ENCODE measurements around the gene PADI2. TPM values are rescaled to one million over a fixed set of nuclear protein-coding genes. Genes with fewer than 3 reads are reported as not detected.
"Not testable (repeated sequence)": the region's sequence is repeated elsewhere in the genome, so short reads cannot be mapped to it uniquely, and the experiment has no call there.

Gene PADI2
- total RNA-seq, 1 donor from 2014 or later, result 15.2 TPM

DNA sequence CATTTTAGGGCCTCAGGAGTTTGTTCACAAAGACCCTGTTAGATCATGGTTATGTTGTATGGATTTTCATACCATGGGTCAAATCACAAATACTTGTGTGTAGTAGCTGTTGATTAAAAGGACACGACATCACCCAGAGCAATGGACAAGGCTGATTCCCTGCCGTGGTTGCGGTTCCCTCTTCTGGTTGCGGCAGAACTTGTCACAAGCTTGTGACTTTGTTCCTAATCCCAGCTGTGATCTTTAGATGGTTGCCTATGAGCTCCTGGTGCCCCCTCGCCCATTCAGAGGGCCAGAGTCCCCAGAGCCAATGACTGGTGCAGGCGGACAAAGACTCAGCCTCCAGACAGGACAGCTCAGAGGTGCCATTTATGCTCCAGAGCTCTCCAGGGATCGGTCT, 53.6 kb downstream of the PADI2 start:
- DNase-seq (ENCODE audit: low read depth), result no peak
- H3K4me3 ChIP-seq (ENCODE audit: low read depth, low read length), result no peak overlapping the region
- TF ChIP-seq, protein P1, sequence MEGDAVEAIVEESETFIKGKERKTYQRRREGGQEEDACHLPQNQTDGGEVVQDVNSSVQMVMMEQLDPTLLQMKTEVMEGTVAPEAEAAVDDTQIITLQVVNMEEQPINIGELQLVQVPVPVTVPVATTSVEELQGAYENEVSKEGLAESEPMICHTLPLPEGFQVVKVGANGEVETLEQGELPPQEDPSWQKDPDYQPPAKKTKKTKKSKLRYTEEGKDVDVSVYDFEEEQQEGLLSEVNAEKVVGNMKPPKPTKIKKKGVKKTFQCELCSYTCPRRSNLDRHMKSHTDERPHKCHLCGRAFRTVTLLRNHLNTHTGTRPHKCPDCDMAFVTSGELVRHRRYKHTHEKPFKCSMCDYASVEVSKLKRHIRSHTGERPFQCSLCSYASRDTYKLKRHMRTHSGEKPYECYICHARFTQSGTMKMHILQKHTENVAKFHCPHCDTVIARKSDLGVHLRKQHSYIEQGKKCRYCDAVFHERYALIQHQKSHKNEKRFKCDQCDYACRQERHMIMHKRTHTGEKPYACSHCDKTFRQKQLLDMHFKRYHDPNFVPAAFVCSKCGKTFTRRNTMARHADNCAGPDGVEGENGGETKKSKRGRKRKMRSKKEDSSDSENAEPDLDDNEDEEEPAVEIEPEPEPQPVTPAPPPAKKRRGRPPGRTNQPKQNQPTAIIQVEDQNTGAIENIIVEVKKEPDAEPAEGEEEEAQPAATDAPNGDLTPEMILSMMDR (conservative IDR thresholded peaks at IDR 0.05; ENCODE audit: low read depth, low read length), result no peak

DNA sequence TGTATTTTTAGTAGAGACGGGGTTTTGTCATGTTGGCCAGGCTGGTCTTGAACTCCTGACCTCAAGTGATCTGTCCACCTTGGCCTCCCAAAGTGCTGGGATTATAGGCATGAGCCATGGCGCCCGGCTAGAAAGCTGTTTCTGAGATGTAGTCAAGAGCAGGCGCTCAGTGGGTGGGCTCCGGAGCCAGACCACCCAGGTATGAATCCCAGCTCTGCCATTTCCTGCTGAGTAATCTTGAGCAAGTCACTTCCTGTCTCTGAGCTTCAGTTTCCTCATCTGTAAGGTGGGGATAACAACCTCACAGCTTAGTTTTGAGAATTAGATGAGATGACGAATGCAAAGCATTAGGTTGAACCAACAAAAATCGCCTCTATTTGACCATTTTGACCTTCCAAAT, 56.5 kb downstream of the PADI2 start:
- not testable (repeated sequence) for DNase-seq (ENCODE audit: low read depth); H3K4me3 ChIP-seq (ENCODE audit: low read depth, low read length)

DNA sequence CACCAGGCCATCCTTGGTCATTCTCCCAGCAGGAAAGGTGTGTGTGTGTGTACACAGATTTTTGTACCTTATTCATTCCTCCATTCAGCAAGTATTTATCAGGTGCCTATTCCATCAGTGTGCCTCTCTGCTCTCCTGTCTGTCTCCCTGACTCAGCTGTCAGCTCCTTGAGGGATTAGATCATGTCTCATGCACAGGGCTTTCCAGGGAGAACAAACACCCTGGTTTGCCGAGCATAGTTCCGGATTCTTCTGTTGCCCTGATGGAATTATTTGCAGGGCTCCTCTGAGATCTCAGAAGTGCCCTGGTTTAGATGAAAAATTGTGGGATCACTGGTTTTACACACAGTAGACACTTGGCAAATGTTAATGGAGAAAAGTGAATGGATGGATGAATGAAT, 57.4 kb downstream of the PADI2 start:
- no peak for DNase-seq (ENCODE audit: low read depth)
- no peak overlapping the region for H3K4me3 ChIP-seq (ENCODE audit: low read depth, low read length)
- TF ChIP-seq, protein P1 (conservative IDR thresholded peaks at IDR 0.05; ENCODE audit: low read depth, low read length), result no peak

DNA sequence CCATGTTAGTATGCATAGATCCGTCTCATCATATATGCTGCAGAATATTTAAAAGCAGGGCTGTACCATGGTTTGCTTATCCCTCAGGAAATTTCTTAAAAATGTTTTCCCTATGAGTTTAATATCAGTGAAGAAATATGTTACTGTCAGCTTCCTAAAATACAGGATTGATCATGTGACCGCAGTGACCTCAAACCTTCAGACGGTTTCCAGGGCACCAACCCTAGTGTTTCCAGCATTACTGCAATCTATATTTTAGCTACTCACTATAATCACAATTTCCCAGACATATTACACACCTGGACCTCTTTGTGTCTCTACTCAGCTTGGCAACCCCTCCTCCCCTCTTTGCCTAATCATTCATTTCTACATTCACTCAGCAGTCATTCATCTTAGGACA, 57.8 kb downstream of the PADI2 start:
- no peak overlapping the region for H3K4me3 ChIP-seq (ENCODE audit: low read depth, low read length)
- TF ChIP-seq, protein P1 (conservative IDR thresholded peaks at IDR 0.05; ENCODE audit: low read depth, low read length), result no peak
- no peak for DNase-seq (ENCODE audit: low read depth)

DNA sequence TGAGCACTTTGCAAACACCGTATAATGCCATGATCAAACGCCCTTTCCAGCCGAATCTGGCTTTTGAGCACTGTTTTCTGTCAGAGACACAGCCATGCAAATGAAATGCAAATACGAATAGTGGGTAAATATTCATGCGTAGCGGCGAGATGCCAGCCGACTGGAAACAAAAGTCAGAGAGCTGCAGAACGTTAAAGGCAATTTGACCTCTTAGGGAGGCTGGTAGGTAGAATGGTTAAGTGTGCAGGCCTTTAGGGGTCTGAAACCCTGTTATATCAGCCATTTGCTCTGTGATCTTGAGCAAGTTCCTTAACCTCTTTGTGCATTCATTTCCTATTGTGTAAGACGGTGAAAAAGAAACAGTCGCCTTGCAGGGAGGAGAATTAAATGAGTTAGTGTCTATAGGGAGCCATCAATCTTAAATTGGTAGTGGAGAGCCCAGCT, 58.9 kb downstream of the PADI2 start:
- no peak overlapping the region for H3K4me3 ChIP-seq (ENCODE audit: low read depth, low read length)
- TF ChIP-seq, protein P1 (conservative IDR thresholded peaks at IDR 0.05; ENCODE audit: low read depth, low read length), result no peak
- no peak for DNase-seq (ENCODE audit: low read depth)

DNA sequence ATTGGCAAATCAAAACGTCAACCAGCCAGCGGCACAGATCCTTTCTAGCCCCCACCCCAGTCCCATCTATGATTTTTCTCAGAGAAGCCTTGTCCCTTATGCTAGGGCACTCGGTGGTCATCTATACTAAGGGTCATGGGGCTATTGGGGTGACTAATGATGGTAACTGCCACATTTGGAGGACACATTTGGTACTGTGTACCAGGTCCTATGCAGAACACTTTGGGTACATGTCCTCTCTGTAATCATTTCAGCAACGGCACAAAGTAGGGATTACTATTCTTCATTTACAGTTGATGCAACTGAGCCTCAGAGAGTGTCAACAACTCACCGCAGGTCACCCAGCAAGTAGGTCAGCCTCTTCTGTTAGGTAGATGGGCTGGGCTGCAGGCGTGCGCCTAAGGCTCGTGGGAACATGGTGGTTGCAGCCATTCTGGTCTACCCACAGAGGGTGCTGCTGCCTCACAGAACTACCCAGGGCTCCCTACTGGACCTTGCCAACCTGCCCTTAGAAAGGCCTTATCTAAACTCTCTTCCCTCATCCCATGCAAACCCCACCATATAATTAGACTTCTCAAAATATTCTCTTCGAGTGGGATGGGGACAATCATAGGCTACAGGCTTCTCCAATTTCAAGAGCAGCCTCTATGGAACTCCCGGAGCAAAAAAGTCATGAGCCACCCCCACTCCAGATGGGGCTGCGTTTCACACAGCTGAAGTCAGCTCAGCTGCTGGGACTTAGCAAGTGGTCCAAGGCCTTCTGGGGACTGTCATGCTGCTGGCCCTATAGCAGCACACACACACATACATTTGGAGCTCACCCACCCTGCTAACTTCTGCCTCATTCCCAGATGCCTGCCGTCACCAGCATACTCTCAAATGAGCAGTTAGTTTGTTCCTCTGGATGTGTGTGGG, 59.6 kb downstream of the PADI2 start:
- H3K4me3 ChIP-seq (ENCODE audit: low read depth, low read length), result no peak overlapping the region
- TF ChIP-seq, protein P1 (conservative IDR thresholded peaks at IDR 0.05; ENCODE audit: low read depth, low read length), result peak; percentile 95
- no peak for DNase-seq (ENCODE audit: low read depth)

DNA sequence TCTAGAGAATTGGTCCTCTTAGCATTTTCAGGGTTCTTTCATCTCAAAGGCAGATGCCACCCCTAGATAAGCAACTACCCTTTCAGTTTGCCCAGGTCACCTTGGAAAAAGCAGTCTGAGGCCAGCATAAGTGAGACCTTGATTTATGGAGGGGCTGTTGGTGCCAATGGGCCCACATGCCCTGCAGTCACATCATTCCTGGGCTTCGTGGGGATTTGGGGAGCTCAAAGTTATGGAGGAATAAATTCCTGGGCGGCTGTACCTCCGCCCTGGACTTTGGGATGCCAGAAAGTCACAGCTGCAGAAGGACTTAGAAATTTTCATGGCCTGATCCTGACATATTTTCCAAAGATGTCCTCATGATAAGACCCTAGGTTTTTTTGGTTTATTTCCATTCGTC, 62.7 kb downstream of the PADI2 start:
- H3K4me3 ChIP-seq (ENCODE audit: low read depth, low read length), result no peak overlapping the region
- DNase-seq (ENCODE audit: low read depth), result no peak
- TF ChIP-seq, protein P1 (conservative IDR thresholded peaks at IDR 0.05; ENCODE audit: low read depth, low read length), result no peak

All from epithelial cell of proximal tubule (primary cell).